Measurements from ENCODE around the gene RSU1. TPM values are rescaled to one million over a fixed set of nuclear protein-coding genes. Genes with fewer than 3 reads are reported as not detected.

Gene RSU1
- total and polyA plus RNA-seq, 10 of the 15 experiments (the other 5 are each of a cell fraction or from before 2014, with no cell fraction given): 49.2 to 139 (median 81.3) TPM

GRCh38 chr10:16612981-16613355 lies 204.3 kb downstream of the RSU1 start (continued):
- TF ChIP-seq CTCF (IDR thresholded peaks at IDR 0.05 in 2 of 3, conservative IDR thresholded peaks at IDR 0.05 in 1 of 3; ENCODE audit: control insufficient read depth in 2 of 3, extremely low read depth in 1 of 3, insufficient read depth in 1 of 3, low read depth in 3 of 3, low read length in 3 of 3) (no peak), SIX5 (IDR thresholded peaks at IDR 0.05; ENCODE audit: low read depth, low read length, severe bottlenecking) (no peak), NR2F1 (conservative IDR thresholded peaks at IDR 0.05) (no peak), ZNF384 (IDR thresholded peaks at IDR 0.05; ENCODE audit: borderline replicate concordance, low read depth, low read length) (no peak)

GRCh38 chr10:16612115-16612980 lies 204.9 kb downstream of the RSU1 start:
- CTCF ChIA-PET: no interaction called here

More at GRCh38 chr10:16612115-16612980, 204.9 kb downstream of the RSU1 start:
- H3K27me3 ChIP-seq (replicated peaks in 1 of 2; ENCODE audit: control insufficient read depth in 2 of 2, insufficient read depth in 2 of 2, low read length in 1 of 2): no peaks in the 10 kb centered on the region
- DNase-seq (ENCODE audit: low read depth, low spot score) (no peak), ATAC-seq (no peak; the same call in 2 of the 3 replicates), FAIRE-seq (peak; percentile 87)
- no peak overlapping the region for H3K4me2 ChIP-seq (ENCODE audit: control insufficient read depth, insufficient read depth)
- no peaks in the 10 kb centered on the region for H3K4me1 ChIP-seq (ENCODE audit: control insufficient read depth, insufficient read depth, low read length)
- no peaks in the 10 kb centered on the region for H4K20me1 ChIP-seq (ENCODE audit: control insufficient read depth, insufficient read depth)
- no peak overlapping the region for H3K4me3 ChIP-seq
- no peaks in the 10 kb centered on the region for H3K79me2 ChIP-seq (ENCODE audit: control insufficient read depth, insufficient read depth, low read length)
- intact Hi-C loops (cut with micrococcal nuclease; ENCODE audit: unreplicated experiment): no loop called here
- BruUV-seq (replicated peaks): no TSS peak
- no peaks in the 10 kb centered on the region for H3K9me3 ChIP-seq (replicated peaks; ENCODE audit: control insufficient read depth, insufficient read depth, low read length)
- H3K9ac ChIP-seq (ENCODE audit: control insufficient read depth, insufficient read depth, low read length): no peak overlapping the region
- H3K27ac ChIP-seq (ENCODE audit: control insufficient read depth, insufficient read depth): no peak overlapping the region
- TF ChIP-seq POLR2AphosphoS2 (IDR thresholded peaks at IDR 0.05; ENCODE audit: low read depth, low read length): no peak
- TF ChIP-seq ELK1 (IDR thresholded peaks at IDR 0.05; ENCODE audit: low read depth, low read length): no peak
- no peak for TF ChIP-seq IRF3 (IDR thresholded peaks at IDR 0.05)
- TF ChIP-seq FOXM1 (IDR thresholded peaks at IDR 0.05; ENCODE audit: low read depth, low read length): no peak
- no peak for TF ChIP-seq PML (IDR thresholded peaks at IDR 0.05; ENCODE audit: low read length)
- TF ChIP-seq REST (IDR thresholded peaks at IDR 0.05; ENCODE audit: low read depth, low read length): peak; percentile 98
- no peak for TF ChIP-seq ZBTB33 (IDR thresholded peaks at IDR 0.05)
- in situ Hi-C loops (cut with MboI): no loop called here
- 65% methylated on average over 7 of the region's 7 CpGs for WGBS (ENCODE audit: insufficient coverage, insufficient replicate concordance, low lambda C conversion rate, missing lambda C conversion rate)
- ChIA-PET SMC1A (ENCODE audit: uncharacterized antibody, unreplicated experiment) (no interaction called here), RAD21 (ENCODE audit: unreplicated experiment) (no interaction called here), POLR2A (no interaction called here)
- no peak overlapping the region for H2AFZ ChIP-seq (ENCODE audit: control insufficient read depth, low read depth, low read length)
- no peaks in the 10 kb centered on the region for H3K36me3 ChIP-seq (ENCODE audit: control insufficient read depth in 2 of 2, insufficient read depth in 2 of 2, low read length in 1 of 2)
